Liver (tissue), 9 donors: ENCODE results near the gene OTUD7B. TPM values are rescaled to one million over a fixed set of nuclear protein-coding genes. Genes with fewer than 3 reads are reported as not detected.

ENCODE experiments used
- DNase-seq: peaks from one replicate; pipeline ENCODE4 v3.0.0-alpha.2; 2017; ENCODE audit warnings: low spot score
- H3K27ac ChIP-seq, 2 donors: one replicate each; pipeline ENCODE4 v1.7.0; 2013; ENCODE audit warnings: inconsistent platforms in 2 of 2, low read length in 2 of 2, control low read depth in 1 of 2, low read depth in 1 of 2, mild to moderate bottlenecking in 1 of 2
- H3K27me3 ChIP-seq, 4 donors: one replicate each; pipeline versions ENCODE4 v1.6.1 to v1.7.0; 2013; ENCODE audit warnings: low read length in 3 of 4, inconsistent platforms in 1 of 4, mild to moderate bottlenecking in 1 of 4, moderate library complexity in 1 of 4; ENCODE audit not compliant: control insufficient read depth in 4 of 4, insufficient read depth in 4 of 4
- H3K36me3 ChIP-seq, 4 donors: one replicate each; pipeline versions ENCODE4 v1.6.1 to v1.7.0; 2013; ENCODE audit warnings: low read length in 3 of 4, mild to moderate bottlenecking in 3 of 4, low read depth in 1 of 4, moderate library complexity in 1 of 4; ENCODE audit not compliant: control insufficient read depth in 4 of 4, insufficient read depth in 3 of 4
- H3K4me1 ChIP-seq, 4 donors: one replicate each; pipeline versions ENCODE4 v1.6.1 to v1.7.0; 2013; ENCODE audit warnings: low read length in 3 of 4, mild to moderate bottlenecking in 3 of 4, moderate library complexity in 1 of 4; ENCODE audit not compliant: control insufficient read depth in 4 of 4, insufficient read depth in 4 of 4
- H3K4me3 ChIP-seq, 3 donors: one replicate each; pipeline versions ENCODE4 v1.6.1 to v1.7.0; 2013; ENCODE audit warnings: low read length in 3 of 3, control low read depth in 1 of 3, low read depth in 1 of 3, mild to moderate bottlenecking in 1 of 3
- H3K9ac ChIP-seq, 2 donors: one replicate each; pipeline ENCODE4 v1.7.0; 2013; ENCODE audit warnings: low read length in 2 of 2, mild to moderate bottlenecking in 2 of 2, moderate library complexity in 2 of 2, control low read depth in 1 of 2, low read depth in 1 of 2
- H3K9me3 ChIP-seq, 4 donors: one replicate each; pipeline versions ENCODE4 v1.6.1 to v1.7.0; 2013; ENCODE audit warnings: low read length in 3 of 4; ENCODE audit not compliant: control insufficient read depth in 4 of 4
- EGR1 ChIP-seq, 2 donors: IDR thresholded peaks; 2 replicates each; pipeline ENCODE4 v1.6.1; 2016 to 2018; ENCODE audit warnings: antibody characterized with exemption in 2 of 2, low read depth in 2 of 2
- FOXA1 ChIP-seq: IDR thresholded peaks from 2 replicates; pipeline ENCODE4 v1.6.1; 2016; ENCODE audit warnings: antibody characterized with exemption
- FOXA2 ChIP-seq: IDR thresholded peaks from 2 replicates; pipeline ENCODE4 v1.6.1; 2016; ENCODE audit warnings: antibody characterized with exemption
- GABPA ChIP-seq, 2 donors: IDR thresholded peaks in 1 of 2; conservative IDR thresholded peaks in 1 of 2; 2 replicates each; pipeline ENCODE4 v1.6.1; 2016; ENCODE audit warnings: antibody characterized with exemption in 2 of 2, mild to moderate bottlenecking in 1 of 2, moderate library complexity in 1 of 2
- HNF4A ChIP-seq, 2 donors: conservative IDR thresholded peaks; 2 replicates each; pipeline ENCODE4 v1.6.1; 2016; ENCODE audit warnings: antibody characterized with exemption in 2 of 2, mild to moderate bottlenecking in 2 of 2
- HNF4G ChIP-seq: IDR thresholded peaks from 2 replicates; pipeline ENCODE4 v1.6.1; 2016; ENCODE audit warnings: antibody characterized with exemption
- JUND ChIP-seq, 2 donors: IDR thresholded peaks; 2 replicates each; pipeline ENCODE4 v1.6.1; 2016; ENCODE audit warnings: antibody characterized with exemption in 2 of 2
- NR2F2 ChIP-seq: IDR thresholded peaks from 2 replicates; pipeline ENCODE4 v1.6.1; 2016; ENCODE audit warnings: antibody characterized with exemption
- RAD21 ChIP-seq, 2 donors: IDR thresholded peaks; 2 replicates each; pipeline ENCODE4 v1.6.1; 2016; ENCODE audit warnings: antibody characterized with exemption in 2 of 2, mild to moderate bottlenecking in 2 of 2
- RXRA ChIP-seq, 2 donors: IDR thresholded peaks; 2 replicates each; pipeline ENCODE4 v1.6.1; 2017 to 2018; ENCODE audit warnings: antibody characterized with exemption in 2 of 2, mild to moderate bottlenecking in 1 of 2
- SP1 ChIP-seq: IDR thresholded peaks from 2 replicates; pipeline ENCODE4 v1.6.1; 2018; ENCODE audit warnings: antibody characterized with exemption, mild to moderate bottlenecking
- TAF1 ChIP-seq: conservative IDR thresholded peaks from 2 replicates; pipeline ENCODE4 v1.6.1; 2016; ENCODE audit warnings: antibody characterized with exemption, mild to moderate bottlenecking
- YY1 ChIP-seq: IDR thresholded peaks from 2 replicates; pipeline ENCODE4 v1.6.1; 2016; ENCODE audit warnings: antibody characterized with exemption, mild to moderate bottlenecking
- WGBS: extraction: QIAGEN DNeasy Blood & Tissue Kit; methylation state at CpG from one replicate; pipeline ENCODE4 v1.1.7; 2013; 5-methylcytosine and 5-hydroxymethylcytosine counted together
- polyA plus RNA-seq, 2 donors: library from polyadenylated mRNA; stranded (reverse) in 1 of 2; unstranded in 1 of 2; fragments of 200-250 nt in 1 of 2; fragments of >200 nt in 1 of 2; fragmentation: Nextera tagmentation in 1 of 2; extraction: Ambion mirVana in 1 of 2; gene quantifications; one replicate each; pipeline versions ENCODE4 v1.2.1 to v1.2.3, GENCODE V29; 2013 to 2015
- total RNA-seq, 2 donors: library from RNA; depleted of rRNA; stranded (reverse); fragments of >200 nt; gene quantifications; one replicate each; pipeline ENCODE4 v1.2.3, GENCODE V29; 2014
- TF ChIP-seq, protein P1 (sequence below): fragments of 150-350 bp; IDR thresholded peaks from 2 replicates; pipeline ENCODE4 v1.5.1; 2017; ENCODE audit warnings: improper control_type of control experiment, low read depth, low read length; ENCODE audit not compliant: missing input control
- TF ChIP-seq, protein P2 (sequence below): IDR thresholded peaks from 2 replicates; pipeline ENCODE4 v1.6.1; 2016; ENCODE audit warnings: antibody characterized with exemption
- TF ChIP-seq, protein P3 (sequence below): IDR thresholded peaks from 2 replicates; pipeline ENCODE4 v1.6.1; 2016; ENCODE audit warnings: antibody characterized with exemption, mild to moderate bottlenecking
- TF ChIP-seq, protein P4 (sequence below): IDR thresholded peaks from 2 replicates; pipeline ENCODE4 v1.6.1; 2016; ENCODE audit warnings: antibody characterized with exemption
- TF ChIP-seq, protein P5 (sequence below): IDR thresholded peaks from 2 replicates; pipeline ENCODE4 v1.6.1; 2016; ENCODE audit warnings: antibody characterized with exemption
- donor health status: healthy.
- donor health status: healthy.
- donor health status: healthy.
- donor health status: healthy.
- donor health status: healthy.

Gene OTUD7B
- total and polyA plus RNA-seq, 4 donors, result 2.1 to 19.2 (median 6.9) TPM

DNA sequence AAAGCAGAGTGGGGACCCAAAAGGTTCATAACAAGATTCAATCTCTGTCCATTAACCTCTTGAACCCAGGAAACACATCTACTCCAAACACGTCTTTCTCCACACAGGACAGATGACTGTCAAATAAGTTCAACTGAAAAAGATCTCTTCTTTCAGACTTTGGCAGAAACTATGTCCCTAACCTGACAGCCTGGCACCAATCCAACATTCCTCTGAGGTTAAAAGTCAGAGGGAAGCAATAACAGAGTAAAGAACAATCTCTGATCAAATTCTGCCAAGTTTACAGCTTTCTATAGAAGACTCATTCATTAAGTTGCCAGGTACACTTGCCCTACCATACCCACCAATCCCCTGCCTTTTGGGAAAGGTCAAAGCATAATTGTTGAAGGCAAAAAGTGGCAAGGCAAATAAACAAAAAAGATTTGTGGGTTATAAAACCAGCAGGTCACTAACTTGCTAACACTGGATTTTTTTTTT, 31.9 kb downstream of the OTUD7B start:
- peak overlapping the region; percentile 40 to 41 for H3K27ac ChIP-seq
- DNase-seq, result peak; percentile 48
- no peaks in the 10 kb centered on the region for H3K27me3 ChIP-seq
- H3K36me3 ChIP-seq, result peaks cover 0 to 7% (median 4%) of the 10 kb centered on the region in 4 donors
- no peak for TF ChIP-seq HNF4G
- no peak for TF ChIP-seq EGR1 (IDR thresholded peaks at IDR 0.05; ENCODE audit: low read depth in 2 of 2)
- TF ChIP-seq TAF1, result no peak
- peak; percentile 45 for TF ChIP-seq SP1
- peak; percentile 69 to 76 for TF ChIP-seq RXRA (IDR thresholded peaks at IDR 0.05)
- TF ChIP-seq FOXA2, result no peak
- TF ChIP-seq, protein P1, sequence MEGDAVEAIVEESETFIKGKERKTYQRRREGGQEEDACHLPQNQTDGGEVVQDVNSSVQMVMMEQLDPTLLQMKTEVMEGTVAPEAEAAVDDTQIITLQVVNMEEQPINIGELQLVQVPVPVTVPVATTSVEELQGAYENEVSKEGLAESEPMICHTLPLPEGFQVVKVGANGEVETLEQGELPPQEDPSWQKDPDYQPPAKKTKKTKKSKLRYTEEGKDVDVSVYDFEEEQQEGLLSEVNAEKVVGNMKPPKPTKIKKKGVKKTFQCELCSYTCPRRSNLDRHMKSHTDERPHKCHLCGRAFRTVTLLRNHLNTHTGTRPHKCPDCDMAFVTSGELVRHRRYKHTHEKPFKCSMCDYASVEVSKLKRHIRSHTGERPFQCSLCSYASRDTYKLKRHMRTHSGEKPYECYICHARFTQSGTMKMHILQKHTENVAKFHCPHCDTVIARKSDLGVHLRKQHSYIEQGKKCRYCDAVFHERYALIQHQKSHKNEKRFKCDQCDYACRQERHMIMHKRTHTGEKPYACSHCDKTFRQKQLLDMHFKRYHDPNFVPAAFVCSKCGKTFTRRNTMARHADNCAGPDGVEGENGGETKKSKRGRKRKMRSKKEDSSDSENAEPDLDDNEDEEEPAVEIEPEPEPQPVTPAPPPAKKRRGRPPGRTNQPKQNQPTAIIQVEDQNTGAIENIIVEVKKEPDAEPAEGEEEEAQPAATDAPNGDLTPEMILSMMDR, result no peak
- TF ChIP-seq, protein P2, sequence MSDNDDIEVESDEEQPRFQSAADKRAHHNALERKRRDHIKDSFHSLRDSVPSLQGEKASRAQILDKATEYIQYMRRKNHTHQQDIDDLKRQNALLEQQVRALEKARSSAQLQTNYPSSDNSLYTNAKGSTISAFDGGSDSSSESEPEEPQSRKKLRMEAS, result no peak
- peak; percentile 68 for TF ChIP-seq NR2F2
- no peak for TF ChIP-seq FOXA1
- TF ChIP-seq JUND (IDR thresholded peaks at IDR 0.05), result peak in 1 of 2 donors; percentile 14
- TF ChIP-seq, protein P3, sequence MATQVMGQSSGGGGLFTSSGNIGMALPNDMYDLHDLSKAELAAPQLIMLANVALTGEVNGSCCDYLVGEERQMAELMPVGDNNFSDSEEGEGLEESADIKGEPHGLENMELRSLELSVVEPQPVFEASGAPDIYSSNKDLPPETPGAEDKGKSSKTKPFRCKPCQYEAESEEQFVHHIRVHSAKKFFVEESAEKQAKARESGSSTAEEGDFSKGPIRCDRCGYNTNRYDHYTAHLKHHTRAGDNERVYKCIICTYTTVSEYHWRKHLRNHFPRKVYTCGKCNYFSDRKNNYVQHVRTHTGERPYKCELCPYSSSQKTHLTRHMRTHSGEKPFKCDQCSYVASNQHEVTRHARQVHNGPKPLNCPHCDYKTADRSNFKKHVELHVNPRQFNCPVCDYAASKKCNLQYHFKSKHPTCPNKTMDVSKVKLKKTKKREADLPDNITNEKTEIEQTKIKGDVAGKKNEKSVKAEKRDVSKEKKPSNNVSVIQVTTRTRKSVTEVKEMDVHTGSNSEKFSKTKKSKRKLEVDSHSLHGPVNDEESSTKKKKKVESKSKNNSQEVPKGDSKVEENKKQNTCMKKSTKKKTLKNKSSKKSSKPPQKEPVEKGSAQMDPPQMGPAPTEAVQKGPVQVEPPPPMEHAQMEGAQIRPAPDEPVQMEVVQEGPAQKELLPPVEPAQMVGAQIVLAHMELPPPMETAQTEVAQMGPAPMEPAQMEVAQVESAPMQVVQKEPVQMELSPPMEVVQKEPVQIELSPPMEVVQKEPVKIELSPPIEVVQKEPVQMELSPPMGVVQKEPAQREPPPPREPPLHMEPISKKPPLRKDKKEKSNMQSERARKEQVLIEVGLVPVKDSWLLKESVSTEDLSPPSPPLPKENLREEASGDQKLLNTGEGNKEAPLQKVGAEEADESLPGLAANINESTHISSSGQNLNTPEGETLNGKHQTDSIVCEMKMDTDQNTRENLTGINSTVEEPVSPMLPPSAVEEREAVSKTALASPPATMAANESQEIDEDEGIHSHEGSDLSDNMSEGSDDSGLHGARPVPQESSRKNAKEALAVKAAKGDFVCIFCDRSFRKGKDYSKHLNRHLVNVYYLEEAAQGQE, result no peak
- no peak for TF ChIP-seq GABPA (IDR thresholded peaks at IDR 0.05 in 1 of 2, conservative IDR thresholded peaks at IDR 0.05 in 1 of 2)
- TF ChIP-seq RAD21 (IDR thresholded peaks at IDR 0.05), result peak in 1 of 2 donors; percentile 42
- TF ChIP-seq, protein P4, sequence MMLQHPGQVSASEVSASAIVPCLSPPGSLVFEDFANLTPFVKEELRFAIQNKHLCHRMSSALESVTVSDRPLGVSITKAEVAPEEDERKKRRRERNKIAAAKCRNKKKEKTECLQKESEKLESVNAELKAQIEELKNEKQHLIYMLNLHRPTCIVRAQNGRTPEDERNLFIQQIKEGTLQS, result no peak
- no peak for TF ChIP-seq YY1
- TF ChIP-seq, protein P5, sequence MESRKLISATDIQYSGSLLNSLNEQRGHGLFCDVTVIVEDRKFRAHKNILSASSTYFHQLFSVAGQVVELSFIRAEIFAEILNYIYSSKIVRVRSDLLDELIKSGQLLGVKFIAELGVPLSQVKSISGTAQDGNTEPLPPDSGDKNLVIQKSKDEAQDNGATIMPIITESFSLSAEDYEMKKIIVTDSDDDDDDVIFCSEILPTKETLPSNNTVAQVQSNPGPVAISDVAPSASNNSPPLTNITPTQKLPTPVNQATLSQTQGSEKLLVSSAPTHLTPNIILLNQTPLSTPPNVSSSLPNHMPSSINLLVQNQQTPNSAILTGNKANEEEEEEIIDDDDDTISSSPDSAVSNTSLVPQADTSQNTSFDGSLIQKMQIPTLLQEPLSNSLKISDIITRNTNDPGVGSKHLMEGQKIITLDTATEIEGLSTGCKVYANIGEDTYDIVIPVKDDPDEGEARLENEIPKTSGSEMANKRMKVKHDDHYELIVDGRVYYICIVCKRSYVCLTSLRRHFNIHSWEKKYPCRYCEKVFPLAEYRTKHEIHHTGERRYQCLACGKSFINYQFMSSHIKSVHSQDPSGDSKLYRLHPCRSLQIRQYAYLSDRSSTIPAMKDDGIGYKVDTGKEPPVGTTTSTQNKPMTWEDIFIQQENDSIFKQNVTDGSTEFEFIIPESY, result no peak
- TF ChIP-seq HNF4A (conservative IDR thresholded peaks at IDR 0.05), result peak; percentile 70 to 72
- peaks cover 6 to 31% (median 20%) of the 10 kb centered on the region in 4 donors for H3K4me1 ChIP-seq
- H3K9ac ChIP-seq, result no peak overlapping the region
- no peaks in the 10 kb centered on the region for H3K9me3 ChIP-seq
- 32% methylated on average over 1 of the region's 1 CpG for WGBS
- H3K4me3 ChIP-seq, result no peak overlapping the region
